IMR-90 (cell line): ENCODE data around the gene CEMIP2. TPM values are rescaled to one million over a fixed set of nuclear protein-coding genes. Genes with fewer than 3 reads are reported as not detected.

ENCODE experiments used
- ATAC-seq: fragments of 200-7000 bp; cut with Tn5 transposase; 2 replicates; pipeline ENCODE4 v1.9.1; 2020; ENCODE audit warnings: low read depth, mild to moderate bottlenecking, moderate library complexity
- BruUV-seq: library from RNA; stranded (reverse); fragments of 400-500 nt; replicated peaks from 2 replicates; lab custom pipeline; 2021; lab: Mats Ljungman, UMichigan
- CTCF ChIA-PET: fragments of 300-600 bp; formaldehyde crosslinking; extraction: SDS; loops from one replicate; lab custom pipeline; 2021; ENCODE audit warnings: antibody characterized with exemption; lab: Yijun Ruan, JAX
- POLR2A ChIA-PET: fragments of 300-600 bp; sonication (Branson Sonifier 250); formaldehyde crosslinking; loops from one replicate; lab custom pipeline; 2022; ENCODE audit warnings: antibody characterized with exemption; ENCODE audit not compliant: unreplicated experiment; lab: Charles Lee
- DNase-seq: peaks from one replicate; pipeline ENCODE4 v3.0.0; 2013
- H2AFZ ChIP-seq: replicated peaks from 2 replicates; pipeline ENCODE3; 2013; ENCODE audit warnings: low read length, mild to moderate bottlenecking; ENCODE audit not compliant: poor library complexity
- H2AK5ac ChIP-seq: 2 replicates; pipeline ENCODE4 v1.6.1; 2013; ENCODE audit warnings: low read depth, low read length, inconsistent platforms
- H2AK9ac ChIP-seq: replicated peaks from 2 replicates; pipeline ENCODE3; 2013; ENCODE audit warnings: mild to moderate bottlenecking, low read depth, low read length, moderate library complexity; ENCODE audit not compliant: poor library complexity
- H2BK120ac ChIP-seq: 2 replicates; pipeline ENCODE4 v1.6.1; 2013; ENCODE audit warnings: low read depth, low read length, inconsistent platforms
- H2BK15ac ChIP-seq: 3 replicates; pipeline ENCODE4 v1.6.1; 2013; ENCODE audit warnings: low read depth, low read length, inconsistent platforms
- H2BK20ac ChIP-seq: 2 replicates; pipeline ENCODE4 v1.6.1; 2013; ENCODE audit warnings: low read depth, mild to moderate bottlenecking, inconsistent platforms, low read length, moderate library complexity
- H2BK5ac ChIP-seq: 2 replicates; pipeline ENCODE4 v1.6.1; 2013; ENCODE audit warnings: mild to moderate bottlenecking, low read depth, low read length, inconsistent platforms; ENCODE audit not compliant: poor library complexity, severe bottlenecking
- H3K14ac ChIP-seq: replicated peaks from 2 replicates; pipeline ENCODE4 v1.6.1; 2013; ENCODE audit warnings: low read depth, low read length, inconsistent platforms
- H3K18ac ChIP-seq: 2 replicates; pipeline ENCODE4 v1.6.1; 2013; ENCODE audit warnings: low read depth, low read length, control low read depth
- H3K23ac ChIP-seq: 2 replicates; pipeline ENCODE4 v1.6.1; 2013; ENCODE audit warnings: low read depth, low read length, inconsistent platforms
- H3K27ac ChIP-seq: 2 replicates; pipeline ENCODE4 v1.5.1; 2013; ENCODE audit warnings: mild to moderate bottlenecking, control low read depth, low read length; ENCODE audit not compliant: insufficient read depth
- H3K27me3 ChIP-seq: 2 replicates; pipeline ENCODE4 v1.6.1; 2013; ENCODE audit warnings: low read length; ENCODE audit not compliant: control insufficient read depth, insufficient read depth
- H3K36me3 ChIP-seq: 2 replicates; pipeline ENCODE4 v1.6.1; 2013; ENCODE audit warnings: low read length, mixed read lengths; ENCODE audit not compliant: control insufficient read depth, insufficient read depth
- H3K4ac ChIP-seq: 2 replicates; pipeline ENCODE4 v1.6.1; 2013; ENCODE audit warnings: low read depth, low read length, inconsistent platforms
- H3K4me1 ChIP-seq: 2 replicates; pipeline ENCODE4 v1.6.1; 2013; ENCODE audit warnings: low read length, mixed read lengths; ENCODE audit not compliant: control insufficient read depth, insufficient read depth
- H3K4me2 ChIP-seq: 2 replicates; pipeline ENCODE4 v1.6.1; 2013; ENCODE audit warnings: low read depth, mild to moderate bottlenecking, control low read depth, low read length, moderate library complexity
- H3K4me3 ChIP-seq: 2 replicates; pipeline ENCODE4 v1.5.1; 2013; ENCODE audit warnings: low read depth, mild to moderate bottlenecking, control low read depth, low read length, moderate library complexity; ENCODE audit not compliant: insufficient read depth
- H3K56ac ChIP-seq: 2 replicates; pipeline ENCODE4 v1.6.1; 2013; ENCODE audit warnings: low read length, inconsistent platforms; ENCODE audit not compliant: insufficient read depth; ENCODE audit errors: extremely low read depth
- H3K79me1 ChIP-seq, 2 experiments: 2 replicates each; pipeline ENCODE4 v1.6.1; 2013; ENCODE audit warnings: low read length in 2 of 2, inconsistent platforms in 1 of 2, low read depth in 1 of 2
- H3K9ac ChIP-seq: 2 replicates; pipeline ENCODE4 v1.6.1; 2013; ENCODE audit warnings: low read depth, low read length, control low read depth
- H3K9me1 ChIP-seq: 2 replicates; pipeline ENCODE4 v1.6.1; 2013; ENCODE audit warnings: low read length, inconsistent platforms; ENCODE audit not compliant: insufficient read depth
- H3K9me3 ChIP-seq: 2 replicates; pipeline ENCODE4 v1.6.1; 2013; ENCODE audit warnings: low read length; ENCODE audit not compliant: control insufficient read depth, insufficient read depth
- H4K20me1 ChIP-seq: 2 replicates; pipeline ENCODE4 v1.6.1; 2013; ENCODE audit warnings: low read length, inconsistent platforms; ENCODE audit not compliant: insufficient read depth
- H4K5ac ChIP-seq: 2 replicates; pipeline ENCODE4 v1.6.1; 2013; ENCODE audit warnings: mild to moderate bottlenecking, low read depth, low read length, control low read depth
- H4K8ac ChIP-seq, 2 experiments: 2 replicates each; pipeline ENCODE4 v1.6.1; 2013; ENCODE audit warnings: low read depth in 2 of 2, low read length in 2 of 2, control low read depth in 1 of 2, inconsistent platforms in 1 of 2
- H4K91ac ChIP-seq: 2 replicates; pipeline ENCODE4 v1.6.1; 2013; ENCODE audit warnings: low read depth, low read length, inconsistent platforms; ENCODE audit not compliant: insufficient read depth
- BHLHE40 ChIP-seq: fragments of 150-350 bp; IDR thresholded peaks from 2 replicates; pipeline ENCODE4 v1.6.1; 2016; ENCODE audit warnings: mild to moderate bottlenecking, low read depth, low read length
- CEBPB ChIP-seq: IDR thresholded peaks from 2 replicates; pipeline ENCODE4 v1.6.1; 2012; ENCODE audit warnings: low read depth, low read length, improper control_type of control experiment
- CHD1 ChIP-seq: IDR thresholded peaks from 2 replicates; pipeline ENCODE4 v1.6.1; 2012; ENCODE audit warnings: low read depth, low read length, improper control_type of control experiment
- MAFK ChIP-seq: IDR thresholded peaks from 2 replicates; pipeline ENCODE4 v1.6.1; 2012; ENCODE audit warnings: low read depth, low read length, improper control_type of control experiment
- MAZ ChIP-seq: IDR thresholded peaks from 2 replicates; pipeline ENCODE4 v1.6.1; 2012; ENCODE audit warnings: low read depth, mild to moderate bottlenecking, low read length, improper control_type of control experiment, moderate library complexity, borderline replicate concordance
- MXI1 ChIP-seq: IDR thresholded peaks from 2 replicates; pipeline ENCODE4 v1.6.1; 2012; ENCODE audit warnings: low read depth, mild to moderate bottlenecking, low read length, moderate library complexity, borderline replicate concordance
- NFE2L2 ChIP-seq: fragments of 150-350 bp; IDR thresholded peaks from 2 replicates; pipeline ENCODE4 v1.6.1; 2016; ENCODE audit warnings: low read depth, mild to moderate bottlenecking, low read length
- POLR2A ChIP-seq: IDR thresholded peaks from 2 replicates; pipeline ENCODE4 v1.6.1; 2012; ENCODE audit warnings: mild to moderate bottlenecking, low read depth, low read length
- RAD21 ChIP-seq: IDR thresholded peaks from 2 replicates; pipeline ENCODE4 v1.6.1; 2012; ENCODE audit warnings: low read length, improper control_type of control experiment
- RCOR1 ChIP-seq: IDR thresholded peaks from 2 replicates; pipeline ENCODE4 v1.6.1; 2012; ENCODE audit warnings: mild to moderate bottlenecking, low read length, improper control_type of control experiment; ENCODE audit not compliant: insufficient replicate concordance
- RFX5 ChIP-seq: IDR thresholded peaks from 2 replicates; pipeline ENCODE4 v1.8.0; 2012; ENCODE audit warnings: low read depth, mild to moderate bottlenecking, low read length, moderate library complexity
- SMC3 ChIP-seq: fragments of 150-350 bp; IDR thresholded peaks from 2 replicates; pipeline ENCODE4 v1.6.1; 2016; ENCODE audit warnings: low read depth, mild to moderate bottlenecking, antibody characterized with exemption, low read length, moderate library complexity
- WGBS, 2 experiments: methylation state at CpG; one replicate each; pipeline versions ENCODE4 v1.1.5 to v1.1.7; 2013; ENCODE audit warnings: missing lambda C conversion rate in 2 of 2; ENCODE audit not compliant: insufficient read length in 1 of 2; ENCODE audit errors: extremely low coverage in 2 of 2; 5-methylcytosine and 5-hydroxymethylcytosine counted together
- dilution Hi-C: fragments of 300-500 bp; cut with HindIII; formaldehyde crosslinking; loops from one replicate; pipeline ENCODE4 v1.14.3; 2018; ENCODE audit warnings: low sequenced_read_pairs; ENCODE audit not compliant: unreplicated experiment
- in situ Hi-C: fragments of 300-500 bp; cut with MboI; formaldehyde crosslinking; loops from 3 replicates; pipeline ENCODE4 v1.14.3; 2019; ENCODE audit warnings: low sequenced_read_pairs, inconsistent platforms, mixed read lengths
- intact Hi-C: fragments of 100-400 bp; cut with micrococcal nuclease; formaldehyde crosslinking; loops from 2 replicates; pipeline ENCODE4 v1.10.0; 2022
- polyA plus RNA-seq, 3 experiments: library from polyadenylated mRNA; depleted of rRNA; stranded (reverse); fragments of >200 nt; gene quantifications; 2 replicates each; pipeline ENCODE4 v1.2.3, GENCODE V29; 2012; ENCODE audit warnings: low replicate concordance in 1 of 3
- total RNA-seq: library from RNA; depleted of rRNA; stranded (reverse); fragments of >200 nt; gene quantifications from 2 replicates; pipeline ENCODE4 v1.2.3, GENCODE V29; 2012
- TF ChIP-seq, protein P1 (sequence below): fragments of 150-350 bp; IDR thresholded peaks from 2 replicates; pipeline ENCODE4 v1.6.1; 2016; ENCODE audit warnings: low read depth, mild to moderate bottlenecking, low read length, moderate library complexity, borderline replicate concordance
- TF ChIP-seq, protein P2 (sequence below): conservative IDR thresholded peaks from 2 replicates; pipeline ENCODE4 v1.5.1; 2012; ENCODE audit warnings: mild to moderate bottlenecking, low read depth, low read length, improper control_type of control experiment

Gene CEMIP2
- total and polyA plus RNA-seq, 2 of the 4 experiments (the other 2 are of a cell fraction), result 65.2 to 67.4 TPM

DNA sequence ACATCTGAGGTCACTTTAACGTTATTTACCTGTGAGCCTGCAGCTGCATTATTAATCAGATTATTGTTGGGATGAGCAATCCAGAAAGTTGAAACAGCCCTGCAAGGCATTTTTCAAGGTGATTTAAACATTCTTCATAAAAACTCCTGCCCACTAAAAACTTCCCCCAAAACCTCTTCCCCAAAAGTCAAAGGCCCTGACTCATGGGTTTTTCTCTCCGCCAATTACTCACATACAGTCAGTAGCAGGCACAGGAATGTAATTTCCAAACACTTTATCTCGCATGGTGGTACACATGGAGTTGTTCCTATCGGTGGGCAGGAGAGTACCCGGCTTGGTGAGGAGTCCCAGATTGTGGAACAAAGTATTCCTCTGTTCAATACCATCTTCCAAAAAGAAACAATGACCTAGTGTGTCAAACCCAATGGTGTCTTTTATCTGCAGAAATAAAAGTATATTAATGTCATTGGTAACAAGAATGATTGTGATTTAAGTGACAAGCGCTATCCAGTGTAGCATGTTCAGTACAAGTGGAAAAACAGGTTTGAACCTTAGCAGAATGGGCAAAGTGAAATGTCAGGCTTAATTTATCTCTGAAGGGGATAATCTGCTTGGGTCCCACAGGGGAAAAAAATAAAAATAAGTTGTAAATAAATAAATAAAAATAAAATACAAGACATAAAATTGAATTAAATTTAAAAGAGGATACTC is 38.3 kb downstream of the CEMIP2 start (continued):
- TF ChIP-seq BHLHE40, result no peak

DNA sequence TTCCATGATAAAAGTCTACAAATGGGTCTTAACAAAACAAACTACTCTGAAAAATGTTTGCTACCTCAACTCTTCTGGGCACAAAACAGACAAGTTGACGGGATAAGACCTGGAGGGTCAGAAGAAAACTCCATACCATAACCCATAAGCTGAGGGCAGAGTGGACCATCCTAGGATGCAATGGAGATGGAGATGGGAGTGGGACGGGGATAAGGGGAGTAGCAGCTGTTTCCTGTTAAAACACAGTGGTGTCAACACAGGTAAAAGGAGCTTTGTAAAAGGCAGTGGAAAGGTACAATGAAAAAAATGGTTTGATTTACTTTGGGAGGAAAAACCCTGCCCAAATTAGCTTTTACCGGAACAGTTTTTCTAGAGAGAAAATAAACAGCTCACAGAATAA is 41.6 kb downstream of the CEMIP2 start:
- peak overlapping the region; percentile 49 for H3K27ac ChIP-seq
- CTCF ChIA-PET, result no interaction called here
- POLR2A ChIA-PET, result no interaction called here
- H3K9ac ChIP-seq, result no peak overlapping the region
- no peak overlapping the region for H2AK9ac ChIP-seq
- H3K9me3 ChIP-seq, result no peaks in the 10 kb centered on the region
- H4K91ac ChIP-seq, result peak overlapping the region; percentile 88
- peaks cover 25% of the 10 kb centered on the region for H3K36me3 ChIP-seq
- ATAC-seq (no peak), DNase-seq (no peak)
- H3K14ac ChIP-seq, result peak overlapping the region; percentile 91
- intact Hi-C loops (no loop called here), dilution Hi-C loops (no loop called here), in situ Hi-C loops (loop anchor here (25.0 kb wide), 3 partner anchors 836 to 1439 kb away; no protein-coding TSS in a partner anchor)
- H2BK20ac ChIP-seq, result peak overlapping the region; percentile 81
- H3K23ac ChIP-seq, result peak overlapping the region; percentile 24; the same call in 1 of the 2 replicates
- no peak overlapping the region for H3K4me3 ChIP-seq
- H3K18ac ChIP-seq, result peak overlapping the region; percentile 59; the same call in 1 of the 2 replicates
- H2BK15ac ChIP-seq, result peak overlapping the region; percentile 80; the same call in 2 of the 3 replicates
- H4K8ac ChIP-seq, result peak overlapping the region in 1 of 2 experiments; percentile 32; a peak in 2 of 4 replicates
- peaks cover 8% of the 10 kb centered on the region for H3K9me1 ChIP-seq
- peaks cover 6% of the 10 kb centered on the region for H3K4me1 ChIP-seq
- H3K4ac ChIP-seq, result peak overlapping the region; percentile 89
- peaks cover 9 to 32% of the 10 kb centered on the region in 2 experiments for H3K79me1 ChIP-seq
- H2BK5ac ChIP-seq, result peak overlapping the region; percentile 42
- no peaks in the 10 kb centered on the region for H4K20me1 ChIP-seq
- no TSS peak for BruUV-seq
- H4K5ac ChIP-seq, result peak overlapping the region; percentile 88; the same call in 1 of the 2 replicates
- H3K4me2 ChIP-seq, result 0 out of 2 replicates have a peak overlapping the region, but pooled peaks have one; percentile 37
- peak overlapping the region; percentile 52; the same call in 1 of the 2 replicates for H3K56ac ChIP-seq
- H2BK120ac ChIP-seq, result peak overlapping the region; percentile 77
- WGBS, 2 experiments, result 100% methylated on average over 1 of the region's 3 CpGs; no CpG with 5 or more reads in 1 of the 2 experiments
- H2AK5ac ChIP-seq, result peak overlapping the region; percentile 70; the same call in 1 of the 2 replicates
- H2AFZ ChIP-seq, result no peak overlapping the region
- no peaks in the 10 kb centered on the region for H3K27me3 ChIP-seq
- TF ChIP-seq MAFK (no peak), NFE2L2 (no peak), CEBPB (no peak), MXI1 (no peak), POLR2A (no peak), BHLHE40 (no peak), RCOR1 (no peak), RFX5 (no peak), SMC3 (no peak), RAD21 (no peak), CHD1 (no peak), MAZ (no peak)
- TF ChIP-seq, protein P1, sequence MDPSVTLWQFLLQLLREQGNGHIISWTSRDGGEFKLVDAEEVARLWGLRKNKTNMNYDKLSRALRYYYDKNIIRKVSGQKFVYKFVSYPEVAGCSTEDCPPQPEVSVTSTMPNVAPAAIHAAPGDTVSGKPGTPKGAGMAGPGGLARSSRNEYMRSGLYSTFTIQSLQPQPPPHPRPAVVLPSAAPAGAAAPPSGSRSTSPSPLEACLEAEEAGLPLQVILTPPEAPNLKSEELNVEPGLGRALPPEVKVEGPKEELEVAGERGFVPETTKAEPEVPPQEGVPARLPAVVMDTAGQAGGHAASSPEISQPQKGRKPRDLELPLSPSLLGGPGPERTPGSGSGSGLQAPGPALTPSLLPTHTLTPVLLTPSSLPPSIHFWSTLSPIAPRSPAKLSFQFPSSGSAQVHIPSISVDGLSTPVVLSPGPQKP, result no peak
- TF ChIP-seq, protein P2, sequence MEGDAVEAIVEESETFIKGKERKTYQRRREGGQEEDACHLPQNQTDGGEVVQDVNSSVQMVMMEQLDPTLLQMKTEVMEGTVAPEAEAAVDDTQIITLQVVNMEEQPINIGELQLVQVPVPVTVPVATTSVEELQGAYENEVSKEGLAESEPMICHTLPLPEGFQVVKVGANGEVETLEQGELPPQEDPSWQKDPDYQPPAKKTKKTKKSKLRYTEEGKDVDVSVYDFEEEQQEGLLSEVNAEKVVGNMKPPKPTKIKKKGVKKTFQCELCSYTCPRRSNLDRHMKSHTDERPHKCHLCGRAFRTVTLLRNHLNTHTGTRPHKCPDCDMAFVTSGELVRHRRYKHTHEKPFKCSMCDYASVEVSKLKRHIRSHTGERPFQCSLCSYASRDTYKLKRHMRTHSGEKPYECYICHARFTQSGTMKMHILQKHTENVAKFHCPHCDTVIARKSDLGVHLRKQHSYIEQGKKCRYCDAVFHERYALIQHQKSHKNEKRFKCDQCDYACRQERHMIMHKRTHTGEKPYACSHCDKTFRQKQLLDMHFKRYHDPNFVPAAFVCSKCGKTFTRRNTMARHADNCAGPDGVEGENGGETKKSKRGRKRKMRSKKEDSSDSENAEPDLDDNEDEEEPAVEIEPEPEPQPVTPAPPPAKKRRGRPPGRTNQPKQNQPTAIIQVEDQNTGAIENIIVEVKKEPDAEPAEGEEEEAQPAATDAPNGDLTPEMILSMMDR, result no peak
